GM19240 (cell line): ENCODE measurements around the gene USP3.
"Not testable (repeated sequence)": the region's sequence is repeated elsewhere in the genome, so short reads cannot be mapped to it uniquely, and the experiment has no call there.

ENCODE experiments used
- DNase-seq: peaks from one replicate; pipeline ENCODE4 v3.0.0; 2011; ENCODE audit warnings: low spot score; ENCODE audit not compliant: insufficient read length

USP3 gene

DNA sequence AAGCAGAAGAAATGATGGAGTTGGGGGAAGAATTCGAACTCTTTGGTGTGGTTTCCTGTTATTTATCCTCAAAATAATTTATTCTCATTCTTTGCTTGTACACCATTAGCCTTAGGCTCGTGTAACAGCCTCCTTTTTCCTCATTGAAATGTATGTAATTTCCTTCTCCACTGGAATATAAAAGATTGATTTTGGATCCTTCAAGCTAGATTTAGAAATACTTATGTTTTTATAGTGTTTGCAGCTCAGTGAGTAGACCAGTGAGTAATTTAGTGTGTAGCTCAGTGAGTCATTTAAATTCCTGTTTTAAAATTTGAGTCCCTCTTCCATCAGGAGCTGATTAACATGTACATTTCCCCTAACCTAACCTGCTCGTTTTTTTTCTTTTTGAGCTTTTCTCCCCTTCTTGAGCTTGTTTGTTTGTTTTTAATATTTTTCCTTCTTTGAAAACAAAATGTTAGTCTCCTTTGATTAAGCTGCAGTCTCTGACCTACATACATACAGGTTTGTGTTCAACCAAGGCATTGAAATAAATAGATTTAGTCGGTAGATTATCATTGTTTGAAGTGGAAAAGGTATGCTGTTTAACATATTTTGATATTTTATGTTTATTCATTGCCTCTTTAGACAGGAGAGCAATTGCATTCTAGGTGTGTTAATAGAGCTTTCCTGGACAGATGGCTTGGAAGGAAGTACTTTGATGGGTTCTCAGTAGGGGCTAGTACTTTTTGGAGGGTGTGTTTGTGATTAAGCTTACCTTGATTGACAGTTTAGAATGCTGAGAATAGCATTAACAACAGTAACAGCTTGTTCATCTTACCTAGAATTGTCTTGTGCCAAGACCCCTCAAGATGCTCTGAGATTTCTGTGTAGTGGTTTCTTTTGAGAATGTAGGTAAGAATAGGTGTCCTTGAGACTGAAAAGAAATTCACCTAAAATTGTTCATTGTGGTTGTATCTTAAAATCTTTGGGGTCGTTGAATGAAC is 5.9 kb downstream of the USP3 start:
- DNase-seq, result no peak

DNA sequence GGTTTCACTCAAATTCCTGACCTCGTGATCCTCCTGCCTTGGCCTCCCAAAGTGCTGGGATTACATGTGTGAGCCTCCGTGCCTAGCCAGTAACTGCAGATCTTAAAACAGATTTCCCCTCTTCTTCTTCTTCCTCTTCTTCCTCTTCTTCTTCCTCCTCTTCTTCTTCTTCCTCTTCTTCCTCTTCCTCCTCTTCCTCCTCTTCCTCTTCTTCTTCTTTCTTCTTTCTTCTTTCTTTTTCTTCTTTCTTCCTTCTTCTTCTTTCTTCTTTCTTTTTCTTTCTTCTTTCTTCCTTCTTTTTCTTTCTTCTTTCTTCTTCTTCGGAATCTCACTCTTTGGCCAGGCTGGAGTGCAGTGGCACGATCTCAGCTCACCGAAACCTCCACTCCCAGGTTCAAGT is 7.8 kb downstream of the USP3 start:
- no peak for DNase-seq

DNA sequence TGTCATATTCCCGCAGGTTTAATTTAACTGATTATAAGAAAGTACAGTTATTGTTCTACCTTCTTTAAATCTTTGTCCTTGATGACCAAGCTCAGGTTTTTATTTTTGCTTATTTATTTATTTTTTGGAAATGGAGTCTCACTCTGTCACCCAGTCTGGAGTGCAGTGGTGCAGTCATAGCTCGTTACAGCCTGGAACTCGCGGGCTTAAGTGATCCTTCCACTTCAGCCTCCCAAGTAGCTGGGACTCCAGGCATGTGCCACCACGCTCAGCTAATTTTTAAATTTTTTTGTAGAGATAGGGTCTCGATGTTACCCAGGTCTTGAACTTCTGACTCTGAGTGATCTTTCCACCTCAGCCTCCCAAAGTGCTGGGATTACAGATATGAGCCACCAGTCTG is 8.9 kb downstream of the USP3 start:
- DNase-seq, result no peak

DNA sequence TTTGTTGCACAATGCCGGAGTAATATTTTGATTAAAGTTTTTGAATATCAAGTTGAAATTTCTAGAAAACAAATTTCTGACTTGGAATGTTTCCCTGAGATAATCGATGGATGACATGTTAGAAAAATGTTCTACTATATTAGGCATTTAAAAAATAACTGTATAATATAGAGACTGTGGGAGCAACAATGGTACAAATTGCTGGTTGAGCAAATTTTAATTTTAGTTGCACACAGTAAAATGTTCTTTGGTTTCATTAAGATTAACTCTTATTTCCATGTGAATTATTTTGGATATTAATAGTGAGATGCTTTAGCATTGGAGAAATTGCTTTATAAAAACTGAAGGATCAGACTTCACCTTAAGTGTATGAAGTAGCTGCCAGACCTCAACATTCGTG is 9.3 kb downstream of the USP3 start:
- DNase-seq, result no peak

DNA sequence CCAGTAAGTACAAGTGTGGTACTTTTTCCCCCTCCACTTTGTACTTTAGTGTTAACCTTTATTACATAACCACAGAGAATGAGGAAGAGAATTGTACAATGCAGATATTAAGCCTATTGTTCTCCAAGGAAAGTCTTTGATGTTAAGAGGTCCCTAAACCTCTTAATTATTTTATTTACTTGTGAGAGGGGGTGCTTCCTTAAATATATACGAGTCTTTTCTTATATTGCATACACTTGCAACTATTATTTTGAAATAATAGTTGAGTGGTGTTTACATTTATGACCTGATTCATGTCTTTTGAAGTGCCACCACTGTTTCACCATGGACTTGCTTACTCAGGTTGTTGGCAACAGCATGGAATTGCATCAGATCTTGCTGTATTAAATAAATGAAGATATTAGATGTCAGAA is 10.1 kb downstream of the USP3 start:
- DNase-seq, result no peak

DNA sequence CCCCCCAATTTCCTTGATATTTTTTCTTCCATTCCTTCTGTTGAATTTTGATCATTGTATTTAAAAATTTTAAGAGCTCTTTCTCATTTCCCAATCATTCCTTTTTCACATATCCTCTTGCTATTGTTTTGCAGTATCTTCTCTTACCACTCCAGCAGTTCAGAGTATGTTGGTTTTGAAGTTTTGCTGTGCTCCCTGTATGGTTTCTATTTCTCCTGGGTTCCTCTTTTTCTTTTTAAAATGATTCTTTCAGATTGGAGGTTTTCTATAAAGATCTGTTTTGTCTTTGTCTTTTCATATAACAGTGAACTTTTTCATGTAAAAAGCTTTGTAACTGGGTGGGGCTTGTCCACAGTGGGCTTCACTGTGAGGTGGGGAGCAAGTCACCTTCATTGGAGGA is 12.8 kb downstream of the USP3 start:
- no peak for DNase-seq

DNA sequence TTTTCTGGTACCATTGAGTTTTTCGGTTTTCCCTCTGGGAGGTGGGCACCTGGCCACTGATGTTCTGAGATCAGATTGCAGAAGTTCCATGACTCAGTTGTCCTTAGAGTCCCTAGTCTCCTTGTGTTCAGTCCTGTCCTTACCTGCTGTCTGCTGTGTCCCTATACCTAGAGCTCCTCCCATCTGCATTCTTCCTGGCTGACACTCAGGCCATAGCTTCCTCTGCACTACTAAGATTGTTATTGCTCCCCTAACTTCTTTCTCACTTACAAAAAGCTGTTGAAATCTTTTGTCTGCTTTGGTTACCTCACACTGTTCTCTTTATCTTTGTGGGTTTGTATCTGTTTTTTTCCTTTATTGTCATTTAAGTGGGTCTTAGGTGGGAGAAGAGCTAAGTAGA is 13.2 kb downstream of the USP3 start:
- no peak for DNase-seq

DNA sequence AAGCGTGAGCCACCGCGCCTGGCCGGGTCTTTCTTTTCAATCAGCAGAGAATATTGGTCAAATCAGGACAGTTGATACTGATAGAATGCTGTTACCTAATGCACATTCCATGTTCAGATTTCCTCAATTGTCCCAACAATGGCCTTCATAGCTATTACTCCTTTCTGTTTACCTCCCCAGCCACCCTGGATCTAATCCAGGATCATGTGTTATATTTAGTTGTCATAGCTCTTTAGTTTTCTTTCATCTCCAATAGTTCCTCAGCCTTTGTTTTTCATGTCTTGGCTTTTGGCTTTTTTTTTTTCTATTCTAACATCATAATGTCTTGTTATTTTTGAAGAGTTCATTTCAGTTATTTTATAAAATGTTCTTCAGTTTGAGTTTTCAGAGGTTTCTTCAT is 14.6 kb downstream of the USP3 start:
- DNase-seq, result no peak

DNA sequence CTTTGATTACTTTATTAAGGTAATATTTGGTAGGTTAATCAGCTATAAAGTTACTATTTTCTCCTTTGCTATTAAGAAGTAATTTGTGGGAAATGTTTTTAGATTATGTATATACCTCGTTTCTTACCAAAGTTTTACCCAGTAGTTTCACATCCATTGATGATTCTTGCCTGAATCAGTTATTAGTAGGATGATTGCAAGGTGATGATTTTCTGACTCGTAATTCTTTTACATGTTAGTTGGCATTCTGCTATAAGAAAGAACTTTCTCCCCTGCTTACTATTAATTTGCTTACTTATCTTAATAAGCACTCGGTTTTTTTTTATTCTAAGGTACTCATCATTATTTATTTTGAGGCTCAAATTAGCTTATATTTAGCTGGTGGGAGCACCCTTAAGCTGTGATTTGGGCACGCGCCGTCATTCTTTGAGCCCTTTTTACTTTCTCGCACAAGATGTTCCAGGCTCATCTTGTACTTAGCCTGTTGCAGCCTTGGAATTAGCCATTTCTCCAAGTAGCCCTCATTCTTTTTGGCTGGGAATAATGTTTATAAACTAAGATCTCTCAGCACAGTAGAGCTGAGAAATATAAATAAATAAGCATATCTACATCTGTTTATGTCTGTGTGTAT is 15.3 kb downstream of the USP3 start:
- DNase-seq, result no peak

DNA sequence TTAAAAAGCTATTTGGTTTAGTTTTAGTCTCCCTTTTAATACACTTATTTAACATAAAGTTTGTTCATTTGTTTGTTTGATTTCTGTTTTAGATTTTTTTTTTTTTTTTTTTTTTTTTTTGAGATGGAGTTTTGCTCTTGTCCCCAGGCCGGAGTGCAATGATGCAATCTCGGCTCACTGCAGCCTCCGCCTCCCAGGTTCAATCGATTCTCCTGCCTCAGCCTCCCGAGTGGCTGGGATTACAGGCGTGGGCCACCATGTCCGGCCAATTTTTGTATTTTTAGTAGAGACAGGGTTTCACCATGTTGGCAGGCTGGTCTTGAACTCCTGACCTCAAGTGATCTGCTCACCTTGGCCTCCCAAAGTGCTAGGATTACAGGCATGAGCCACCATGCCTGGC is 16.1 kb downstream of the USP3 start:
- DNase-seq, result not testable (repeated sequence)

DNA sequence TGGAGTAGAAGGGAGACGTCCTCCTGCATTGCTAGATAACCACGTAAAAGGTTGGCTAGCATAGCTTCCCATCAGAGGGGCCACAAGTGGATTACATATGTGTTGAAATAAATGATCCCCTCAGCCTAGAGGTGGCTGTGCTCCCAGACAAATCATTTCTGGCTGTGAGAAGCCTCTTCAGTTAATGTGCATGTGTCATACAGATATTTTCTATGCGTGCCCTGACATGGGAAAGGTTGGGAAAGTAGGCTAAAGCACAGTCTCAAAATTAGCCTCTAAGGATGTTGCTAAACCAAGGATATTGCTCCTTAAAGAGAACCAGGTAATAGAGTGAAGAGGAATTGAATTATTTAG is 17.8 kb downstream of the USP3 start:
- no peak for DNase-seq

DNA sequence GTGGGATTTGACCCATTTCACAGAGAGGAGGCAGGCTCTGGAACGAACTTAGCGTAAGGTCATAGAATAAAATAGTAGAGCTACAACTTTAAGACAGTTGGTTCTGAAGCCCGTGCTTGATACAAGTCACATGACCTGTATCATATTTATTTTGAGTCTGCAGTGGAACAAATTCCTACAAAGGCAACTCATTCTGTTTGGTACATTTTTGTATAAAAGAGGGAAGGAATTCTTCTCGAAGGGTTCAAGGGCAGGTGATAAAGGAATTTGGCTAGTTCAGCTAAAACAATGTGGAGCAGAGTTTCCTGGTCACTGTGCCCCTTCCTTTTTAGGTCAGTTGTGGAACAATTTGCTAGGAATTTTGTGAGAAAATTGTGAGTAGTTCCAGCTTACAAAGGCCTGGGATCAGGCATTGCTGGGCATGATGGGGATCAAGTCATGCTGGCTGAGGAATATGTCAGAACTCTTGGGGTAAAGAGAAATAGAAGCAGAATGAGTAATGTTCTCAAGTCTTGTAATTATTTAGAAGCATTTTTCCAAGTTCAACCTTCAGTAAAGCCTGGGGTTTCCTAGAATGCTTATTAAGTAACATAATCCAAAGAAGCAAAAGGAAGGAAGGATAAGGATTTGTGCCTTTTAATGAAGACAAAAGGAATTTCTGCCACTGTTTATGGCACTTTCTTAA is 19.1 kb downstream of the USP3 start:
- no peak for DNase-seq

DNA sequence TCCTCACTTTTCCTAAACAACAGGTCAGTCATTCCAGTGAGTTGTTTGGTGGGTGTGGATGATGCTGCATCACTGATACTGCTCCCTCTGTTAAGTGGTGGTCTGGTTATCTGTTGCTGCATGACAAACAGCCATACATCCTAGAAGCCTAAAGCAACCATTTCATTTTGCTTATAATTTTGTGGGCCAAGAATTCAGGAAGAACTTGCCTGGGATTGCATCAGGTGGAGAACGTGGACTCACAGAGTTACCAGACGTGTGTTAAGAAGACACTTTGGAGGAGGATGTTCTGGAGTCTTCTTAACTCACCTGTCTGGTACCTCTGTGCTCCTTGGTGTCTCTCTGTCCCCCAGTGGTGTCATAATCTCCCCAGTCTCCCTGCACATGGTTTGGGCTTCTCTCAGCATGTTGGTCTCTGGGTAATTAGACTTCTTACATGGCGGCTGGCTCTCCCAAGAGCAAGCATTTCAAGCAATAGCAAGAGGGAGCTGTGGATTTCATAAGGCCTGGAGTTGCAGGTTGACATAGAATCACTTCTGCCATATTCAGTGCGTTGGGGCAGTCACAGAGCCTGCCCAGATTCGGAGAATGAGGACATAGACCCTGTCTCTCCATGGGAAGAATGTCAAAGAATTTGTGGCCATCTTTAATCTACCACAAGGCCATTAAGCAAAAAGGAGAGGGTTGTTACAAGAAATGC is 20.1 kb downstream of the USP3 start:
- no peak for DNase-seq

DNA sequence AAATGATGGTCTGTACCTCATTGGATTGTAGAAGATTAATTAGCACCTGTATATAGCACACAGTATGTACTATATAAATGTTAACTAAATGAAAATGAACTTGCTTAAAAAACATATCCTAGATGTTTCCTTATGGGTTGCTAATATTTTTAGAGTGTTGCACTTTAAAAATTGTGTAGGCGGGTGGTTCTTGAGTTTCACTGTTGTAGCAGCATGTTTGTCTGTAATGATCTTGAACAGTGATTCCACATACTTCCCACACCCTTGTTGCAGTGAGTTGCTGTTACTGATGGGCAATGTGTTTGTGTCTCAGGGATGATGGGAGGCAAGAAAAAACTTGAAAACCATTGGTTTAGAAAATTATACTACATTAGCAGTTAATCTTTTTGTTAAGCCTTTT is 22.0 kb downstream of the USP3 start:
- DNase-seq, result no peak

DNA sequence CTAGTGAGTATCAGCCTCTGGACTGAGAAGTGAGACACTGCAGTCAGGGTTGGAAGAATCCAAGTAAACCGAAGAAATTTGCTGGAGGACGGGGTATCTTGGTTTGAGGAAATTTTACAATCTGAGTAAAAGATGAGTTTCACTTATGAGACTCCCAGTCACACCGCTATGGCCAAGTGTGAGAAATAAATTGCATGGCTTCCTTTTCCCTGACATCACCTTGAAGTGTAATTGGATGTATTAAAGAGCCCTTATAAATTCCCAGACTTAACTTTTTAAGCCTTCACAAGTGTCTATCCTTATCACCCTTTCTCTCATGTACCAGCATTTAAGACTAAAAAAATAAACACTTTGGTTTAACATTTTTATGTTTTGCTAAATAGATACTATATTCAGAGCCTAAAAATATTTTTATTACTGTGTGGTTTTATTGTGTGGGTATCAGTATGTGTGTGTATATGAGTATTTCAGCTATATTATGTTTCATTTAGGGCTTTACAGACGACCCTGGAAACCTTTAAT is 23.8 kb downstream of the USP3 start:
- DNase-seq, result no peak

DNA sequence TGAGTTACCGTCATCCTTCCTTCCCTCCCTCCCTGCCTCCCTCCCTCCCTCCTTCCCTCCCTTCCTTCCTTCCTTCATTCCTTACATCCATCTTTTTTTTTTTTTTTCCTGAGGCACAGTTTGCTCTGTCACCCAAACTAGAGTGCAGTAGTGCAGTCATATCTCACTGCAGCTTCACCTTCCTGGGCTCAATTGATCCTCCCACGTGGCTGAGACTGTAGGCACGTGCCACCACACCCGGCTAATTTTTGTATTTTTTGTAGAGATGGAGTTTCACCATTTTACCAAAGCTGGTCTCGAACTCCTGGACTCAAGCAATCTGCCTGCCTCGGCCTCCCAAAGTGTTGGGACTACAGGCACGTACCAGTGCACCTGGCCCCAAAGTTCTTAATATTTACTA is 25.8 kb downstream of the USP3 start:
- no peak for DNase-seq

DNA sequence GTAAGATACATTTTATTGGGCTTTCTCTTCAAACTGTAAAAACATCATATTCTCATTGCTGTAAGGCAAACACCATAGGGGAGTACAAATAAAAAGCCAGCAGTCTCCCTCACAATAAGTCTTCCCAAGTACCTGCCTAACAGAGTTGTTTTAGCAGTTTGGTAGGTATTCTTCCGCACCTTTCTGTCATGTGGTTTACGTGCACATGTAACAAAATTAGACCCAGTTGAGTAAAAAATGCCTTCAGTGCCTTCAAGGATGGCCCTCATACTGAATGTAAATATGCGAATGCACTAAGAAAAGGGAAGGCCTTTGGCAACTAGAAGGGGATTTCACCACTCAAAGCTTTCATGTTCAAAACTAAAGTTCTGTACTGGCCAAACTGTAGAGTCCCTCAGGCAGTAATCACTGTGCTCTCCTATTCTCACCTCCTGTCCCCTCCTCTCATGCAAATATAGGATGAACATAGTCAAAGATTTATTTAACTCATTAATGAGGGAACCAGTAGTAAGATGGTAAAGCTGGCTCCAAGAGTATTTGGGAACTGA is 26.4 kb downstream of the USP3 start:
- DNase-seq, result no peak

DNA sequence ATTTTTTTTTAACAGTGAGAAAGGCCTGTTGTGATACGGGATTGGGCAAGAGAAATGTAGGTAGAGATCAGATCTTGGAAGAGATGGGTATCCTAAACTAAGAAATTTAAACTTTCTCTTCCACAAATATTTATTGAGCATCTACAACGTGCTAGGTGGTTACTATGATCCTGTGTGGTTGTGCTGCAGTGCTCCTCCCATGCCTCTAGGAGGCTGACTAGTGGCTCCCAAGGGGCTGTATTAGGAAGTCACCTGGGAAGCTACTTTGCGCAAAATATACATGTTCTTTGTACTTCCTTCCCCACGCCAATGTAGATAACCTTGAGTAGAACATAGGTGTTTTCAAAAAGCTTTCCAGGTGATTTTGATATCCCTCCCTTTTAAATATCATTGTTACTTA is 27.2 kb downstream of the USP3 start:
- no peak for DNase-seq

DNA sequence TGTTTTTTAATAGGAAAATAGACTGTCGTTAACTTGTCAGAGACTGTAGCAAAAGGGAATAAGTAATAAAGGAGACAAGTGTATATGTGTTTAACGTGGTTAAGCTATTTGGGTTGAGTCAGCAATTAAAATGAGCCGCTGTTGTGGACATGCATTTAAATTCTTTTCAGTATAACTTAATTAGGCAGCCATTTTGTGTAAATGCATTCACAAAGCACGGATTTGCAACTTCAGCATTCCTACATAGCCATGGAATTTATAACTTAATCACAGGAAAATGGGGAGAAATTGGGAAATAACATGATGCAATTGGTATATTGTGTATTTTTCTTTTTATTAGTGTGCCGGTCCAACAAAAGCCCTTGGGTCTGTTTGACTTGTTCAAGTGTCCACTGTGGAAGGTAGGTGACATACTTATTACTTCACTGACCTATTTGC is 27.9 kb downstream of the USP3 start:
- no peak for DNase-seq

DNA sequence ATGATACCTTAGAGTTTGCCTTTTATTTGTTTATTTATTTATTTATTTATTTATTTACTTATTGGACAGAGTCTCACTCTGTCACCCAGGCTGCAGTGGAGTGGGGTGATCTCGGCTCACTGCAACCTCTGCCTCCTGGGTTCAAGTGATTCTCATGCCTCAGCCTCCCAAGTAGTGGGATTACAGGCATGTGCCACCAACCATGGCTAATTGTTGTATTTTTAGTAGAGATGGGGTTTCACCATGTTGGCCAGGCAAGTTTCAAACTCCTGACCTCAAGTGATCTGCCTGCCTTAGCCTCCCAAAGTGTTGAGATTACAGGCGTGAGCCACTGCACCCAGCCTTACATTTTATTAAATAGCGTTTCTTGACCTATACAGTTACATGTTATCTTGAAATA is 30.5 kb downstream of the USP3 start:
- not testable (repeated sequence) for DNase-seq

DNA sequence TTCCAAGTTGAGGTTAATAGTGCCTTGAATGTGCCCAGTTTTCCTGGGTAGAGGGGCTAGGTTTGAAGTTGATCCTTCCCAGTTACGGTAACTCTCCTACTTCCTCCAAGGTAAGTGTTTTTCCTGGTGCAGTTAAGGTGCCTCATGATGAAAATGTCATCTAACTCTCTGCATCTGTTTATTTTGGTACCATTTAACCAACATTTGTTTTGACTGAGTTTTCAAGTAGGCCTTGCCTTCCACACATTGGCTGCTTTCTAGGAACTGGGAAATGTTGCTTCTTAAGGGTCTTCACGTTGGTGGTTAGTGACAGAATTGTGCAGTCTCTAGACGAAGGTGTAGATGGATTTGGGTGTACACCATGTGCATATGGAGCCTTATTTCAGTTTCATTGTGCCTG is 31.3 kb downstream of the USP3 start:
- DNase-seq, result no peak
